Measurements from ENCODE around the gene DLX5.

DNA sequence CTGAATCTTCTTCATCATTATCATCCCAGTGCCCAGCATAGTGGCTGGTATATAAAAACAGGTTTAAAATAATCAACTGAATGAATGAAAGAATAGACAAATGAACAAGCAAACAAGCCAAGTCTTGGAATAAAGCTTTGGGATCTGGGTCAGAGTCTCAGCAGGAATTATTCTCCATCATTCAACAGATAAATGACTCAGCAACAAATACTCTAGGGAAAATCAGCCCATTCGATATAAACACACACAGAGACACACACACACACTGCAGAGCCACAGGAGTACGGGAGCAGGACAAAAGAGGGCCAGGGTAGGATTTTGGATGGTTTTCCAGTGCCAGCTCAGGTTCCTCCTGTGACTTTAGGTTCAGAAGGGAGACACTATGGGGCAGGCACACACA, 48.5 kb downstream of the DLX5 start:
- TF ChIP-seq POLR2A (IDR thresholded peaks at IDR 0.05; ENCODE audit: low read depth, low read length) (no peak), POLR2AphosphoS5 (IDR thresholded peaks at IDR 0.05; ENCODE audit: low read depth, low read length) (no peak), SPI1 (IDR thresholded peaks at IDR 0.05; ENCODE audit: low read depth, low read length) (no peak), TAF1 (IDR thresholded peaks at IDR 0.05; ENCODE audit: low read depth, low read length) (no peak), POU2F2 (IDR thresholded peaks at IDR 0.05; ENCODE audit: low read depth, low read length) (no peak), PAX5 (IDR thresholded peaks at IDR 0.05; ENCODE audit: insufficient read depth, low read length, severe bottlenecking) (no peak)
